DMS153 (cell line): ENCODE data around the gene HCN1.

ENCODE experiments used
- DNase-seq: peaks from one replicate; lab custom pipeline; 2025; lab: John Stamatoyannopoulos, UW

Gene HCN1

DNA sequence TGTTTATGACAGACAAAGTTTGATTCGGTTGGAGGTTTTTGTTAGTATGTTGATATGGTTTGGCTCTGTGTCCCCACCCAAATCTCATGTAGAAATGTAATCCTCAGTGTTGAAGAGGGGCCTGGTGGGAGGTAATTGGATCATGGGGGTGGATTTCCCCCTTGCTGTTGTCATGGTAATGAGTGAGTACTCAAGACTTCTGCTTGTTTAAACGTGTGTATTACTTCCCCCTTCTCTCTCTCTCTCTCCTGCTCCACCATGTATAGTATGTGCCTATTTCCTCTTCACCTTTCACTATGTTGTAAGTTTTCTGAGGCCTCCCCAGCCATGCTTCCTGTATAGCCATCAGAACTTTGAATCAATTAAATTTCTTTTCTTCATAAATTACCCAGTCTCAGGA, 415.1 kb downstream of the HCN1 start:
- DNase-seq = no peak

DNA sequence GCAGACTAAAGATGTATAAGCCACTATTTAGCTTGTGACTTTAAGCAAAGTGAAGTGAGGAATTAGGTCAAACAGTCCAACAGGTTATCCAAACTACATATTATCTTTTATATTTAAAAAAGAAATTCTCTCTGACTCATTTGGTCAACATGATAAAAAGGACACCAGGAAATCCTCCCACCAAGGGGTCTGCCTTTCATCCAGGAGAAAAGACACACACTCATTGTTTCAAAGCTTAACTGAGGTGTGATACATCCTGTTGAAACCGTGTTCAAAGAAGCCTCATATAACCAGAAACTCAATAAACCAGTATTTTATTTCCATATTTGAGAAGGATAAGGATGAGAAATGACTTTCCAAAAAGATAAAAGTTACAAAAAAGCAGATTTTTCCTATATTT, 417.1 kb downstream of the HCN1 start:
- no peak for DNase-seq

DNA sequence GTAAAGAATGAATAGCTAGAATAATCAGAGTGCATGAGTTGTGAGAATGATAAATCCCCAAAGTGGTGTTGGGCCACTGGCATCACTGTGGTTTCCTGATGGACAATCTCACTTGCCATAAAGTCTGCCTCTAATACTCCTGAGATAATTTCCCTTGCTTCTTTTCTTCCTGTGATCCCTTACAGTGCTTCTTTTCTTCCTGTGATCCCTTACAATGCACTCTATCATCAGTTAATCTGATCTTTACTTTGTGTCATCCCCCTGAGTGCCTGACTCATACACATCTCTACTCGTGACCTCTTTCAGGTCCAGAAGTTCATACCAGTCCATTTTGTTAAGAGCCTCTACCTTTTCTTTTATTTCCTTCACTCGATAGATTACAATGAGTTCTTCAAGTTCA, 418.3 kb downstream of the HCN1 start:
- DNase-seq = no peak

DNA sequence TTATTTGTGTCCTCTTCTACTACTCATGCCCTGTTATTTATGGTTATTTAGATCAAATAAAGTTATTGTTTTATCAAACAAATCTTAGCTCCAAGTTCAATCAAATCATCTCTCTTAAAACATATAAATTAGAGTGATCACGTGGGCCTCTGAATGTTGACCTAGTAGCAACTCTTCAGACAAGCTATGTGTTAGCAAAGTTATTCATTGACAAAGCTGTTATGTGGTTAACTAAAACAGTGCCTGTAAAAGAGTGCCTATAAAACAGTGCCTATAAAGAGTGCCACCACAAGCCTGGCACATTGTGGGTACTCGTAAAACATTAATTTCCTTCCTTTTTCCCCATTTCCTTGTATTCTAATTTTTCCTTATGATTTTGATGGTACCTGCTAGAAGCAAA, 421.9 kb downstream of the HCN1 start:
- DNase-seq = no peak

DNA sequence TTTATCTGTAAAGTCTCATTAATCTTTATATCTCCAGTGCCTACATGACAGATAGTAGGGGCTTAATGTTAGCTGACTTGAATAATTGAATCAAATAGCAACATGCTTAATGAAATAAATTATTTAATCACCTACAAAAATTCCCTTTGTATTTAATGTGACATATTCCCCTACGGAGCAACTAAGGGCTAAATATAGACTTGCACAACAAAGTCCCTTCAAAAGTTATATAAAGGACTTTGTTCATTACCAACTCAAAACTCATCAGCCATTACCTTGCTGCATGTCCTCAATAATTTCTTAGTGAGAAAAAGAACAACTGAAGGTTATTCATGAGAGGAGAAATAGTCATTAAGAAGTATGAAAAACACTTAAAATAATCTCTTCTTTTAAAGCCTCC, 424.6 kb downstream of the HCN1 start:
- no peak for DNase-seq

DNA sequence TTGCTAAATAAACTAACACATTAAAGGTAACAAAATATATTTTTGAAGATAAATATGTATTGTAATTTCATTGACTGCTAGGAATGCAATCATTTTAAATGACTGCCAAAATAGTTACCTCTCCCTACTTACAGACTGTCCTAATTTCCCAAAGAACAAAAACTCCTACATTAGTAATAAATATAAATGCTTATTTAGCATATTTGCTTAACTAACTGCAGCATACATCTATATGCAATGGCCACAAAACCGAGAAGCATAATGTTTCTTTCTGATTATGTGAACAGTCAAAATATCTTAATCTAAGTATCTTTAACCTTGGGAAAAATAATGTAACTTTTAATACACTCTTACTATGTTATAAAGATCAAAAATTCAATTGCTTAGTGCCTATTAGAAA, 431.7 kb downstream of the HCN1 start:
- no peak for DNase-seq

DNA sequence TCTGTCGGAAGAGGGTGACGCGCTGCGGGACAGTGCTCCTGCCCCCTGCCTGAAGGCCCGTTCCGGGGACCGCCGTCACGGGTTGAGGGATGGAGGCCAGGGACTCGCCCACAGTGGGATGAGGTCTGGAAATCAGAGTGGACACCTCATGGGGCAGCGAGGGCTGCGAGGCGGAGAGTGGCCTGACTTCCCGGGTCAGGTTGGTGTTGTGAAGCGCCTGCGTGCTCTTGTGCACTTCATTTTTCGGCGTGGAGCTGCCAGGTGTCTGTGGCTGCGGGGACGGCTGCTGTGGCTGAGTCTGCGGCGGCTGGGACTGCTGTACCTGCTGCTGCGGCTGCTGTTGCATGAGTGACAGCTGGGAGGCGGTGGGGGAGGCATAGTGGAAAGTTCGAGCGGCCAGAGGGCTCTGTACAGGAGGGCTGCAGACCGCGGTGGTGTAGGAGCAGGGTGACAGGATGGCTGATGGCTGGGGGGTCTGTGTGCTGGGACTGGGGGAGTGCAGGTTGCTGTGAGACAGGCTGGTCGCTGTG, 434.1 kb downstream of the HCN1 start:
- no peak for DNase-seq

DNA sequence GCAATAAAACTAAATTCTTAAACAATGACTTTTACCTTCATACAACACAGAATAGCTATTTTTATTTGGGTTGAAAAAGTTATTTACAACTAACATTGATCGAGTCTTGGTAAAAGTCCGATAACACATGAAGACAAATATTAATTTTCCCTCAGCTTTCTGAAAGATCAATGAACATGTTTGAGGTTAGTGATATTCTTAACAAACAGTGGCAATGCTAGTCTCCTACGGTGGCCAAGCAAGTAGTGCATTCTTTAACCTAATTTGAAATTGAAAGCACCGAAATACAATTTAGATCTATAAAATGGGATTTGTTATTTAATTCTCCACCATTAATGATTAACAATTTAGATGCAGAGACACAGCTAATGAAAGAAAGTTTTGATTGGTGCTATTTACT, 435.1 kb downstream of the HCN1 start:
- no peak for DNase-seq

DNA sequence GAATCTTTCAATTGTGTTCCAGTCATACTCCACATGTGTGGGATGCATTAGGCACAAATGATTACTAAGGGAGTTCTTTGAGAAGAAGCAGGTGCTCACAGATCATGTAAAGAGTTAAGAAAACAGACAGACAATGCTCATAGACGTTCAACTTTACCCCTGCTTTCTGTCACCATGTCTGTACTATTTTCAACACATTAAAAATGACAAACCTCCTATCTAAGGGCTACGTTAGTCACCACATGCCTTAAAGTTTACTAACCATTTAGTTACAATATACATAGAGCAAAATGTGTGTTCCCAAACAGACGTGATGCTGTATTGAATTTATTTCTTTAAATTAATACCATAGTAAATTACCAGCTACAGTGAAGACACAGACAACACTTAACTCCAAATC, 435.9 kb downstream of the HCN1 start:
- DNase-seq = no peak

DNA sequence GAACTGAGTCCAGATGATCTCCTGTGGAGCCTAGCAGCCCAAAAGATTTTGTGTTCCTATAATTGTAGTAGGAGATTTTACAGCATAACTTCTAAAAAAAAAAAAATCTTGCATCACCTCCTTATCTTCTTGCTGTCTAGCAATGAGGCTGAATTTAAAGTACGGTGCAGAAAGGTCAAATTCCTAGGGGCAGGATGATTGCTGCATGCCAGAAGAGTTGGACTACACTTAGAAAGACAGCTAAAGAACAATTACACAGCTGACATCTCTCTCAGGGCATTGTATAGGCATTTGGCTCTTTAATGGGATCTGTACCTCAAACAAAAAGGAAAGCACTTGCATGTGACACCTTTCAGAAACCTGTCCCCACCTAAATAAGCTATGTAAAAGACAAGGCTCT, 443.2 kb downstream of the HCN1 start:
- DNase-seq = no peak

DNA sequence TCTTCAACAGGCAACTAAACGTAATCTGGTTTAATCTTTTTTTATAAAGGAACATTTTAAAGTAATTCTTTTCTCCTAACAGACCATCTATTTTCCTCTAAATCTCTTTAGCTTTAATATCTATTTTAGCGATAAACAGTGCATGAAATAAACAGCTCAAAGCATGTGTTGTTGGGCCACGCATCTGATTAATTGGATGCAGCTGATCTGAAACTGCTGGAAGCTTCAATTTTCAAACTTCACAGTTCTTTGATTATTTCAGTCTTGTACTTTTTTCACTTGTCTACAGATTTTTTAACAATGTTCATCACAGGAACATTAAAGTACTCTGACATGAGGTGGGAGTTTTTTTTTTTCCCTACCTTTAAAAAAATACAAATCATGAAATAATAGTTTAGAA, 443.6 kb downstream of the HCN1 start:
- no peak for DNase-seq

DNA sequence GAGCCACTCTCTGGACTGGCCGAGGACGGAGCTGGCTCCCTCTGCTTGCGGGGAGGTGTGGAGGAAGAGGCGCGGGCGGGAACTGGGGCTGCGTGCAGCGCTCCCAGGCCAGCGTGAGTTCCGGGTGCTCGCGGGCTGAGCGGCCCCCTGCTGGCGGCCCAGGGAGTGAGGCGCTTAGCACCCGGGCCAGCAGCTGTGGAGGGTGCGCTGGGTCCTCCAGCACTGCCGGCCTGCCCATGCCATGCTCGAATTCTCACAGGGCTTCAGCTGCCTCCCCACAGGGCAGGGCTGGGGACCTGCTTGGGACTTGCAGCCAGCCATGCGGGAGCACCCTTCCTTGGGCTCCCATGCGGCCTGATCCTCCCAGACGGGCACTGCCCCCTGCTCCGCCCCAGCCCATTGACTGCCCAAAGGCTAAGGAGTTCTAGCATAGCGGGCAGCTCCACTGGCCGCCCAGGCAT, 470.6 kb downstream of the HCN1 start:
- DNase-seq = no peak

DNA sequence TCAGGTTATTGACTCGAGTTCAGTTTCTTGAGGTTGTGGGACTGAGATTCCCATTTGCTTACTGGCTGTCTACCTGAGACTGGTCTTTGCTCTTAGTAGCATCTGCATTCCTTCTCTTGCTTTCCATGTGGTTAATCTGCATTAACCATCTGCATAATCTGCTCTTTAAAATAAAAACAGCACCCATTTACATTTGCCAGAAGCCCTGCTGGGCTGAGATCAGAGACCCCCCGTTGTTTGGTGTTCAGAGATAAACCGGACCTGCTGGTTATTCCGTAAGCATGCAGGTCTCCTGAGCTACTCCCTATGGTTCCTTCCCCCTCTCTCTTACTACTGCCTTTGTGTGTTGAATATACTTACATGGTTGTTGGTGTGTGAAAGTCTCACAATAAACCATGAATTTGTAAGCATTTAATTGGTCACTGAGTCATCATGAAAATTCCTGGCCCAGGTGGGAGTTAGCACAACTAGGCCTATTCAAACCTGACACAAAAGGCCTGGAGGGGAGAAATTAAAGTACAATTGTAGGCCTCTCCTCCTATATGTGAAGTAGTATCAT, 490.7 kb downstream of the HCN1 start:
- DNase-seq = peak; percentile 13
